Activated T-helper 1 cell treated with Interleukin-2 at 50 U/mL for 16 hours (primary cell): ENCODE data around the gene ECM2.

Experiments
- DNase-seq: peaks from one replicate; pipeline ENCODE4 v3.0.0-alpha.2; 2020; ENCODE audit warnings: low read depth

The ECM2 gene

GRCh38 chr9:92527832-92528521 lies 7.8 kb downstream of the ECM2 start:
- no peak for DNase-seq

- DNase-seq = no peak
These were observed 8.4 kb downstream of the ECM2 start for GRCh38 chr9:92527291-92527828.

DNA sequence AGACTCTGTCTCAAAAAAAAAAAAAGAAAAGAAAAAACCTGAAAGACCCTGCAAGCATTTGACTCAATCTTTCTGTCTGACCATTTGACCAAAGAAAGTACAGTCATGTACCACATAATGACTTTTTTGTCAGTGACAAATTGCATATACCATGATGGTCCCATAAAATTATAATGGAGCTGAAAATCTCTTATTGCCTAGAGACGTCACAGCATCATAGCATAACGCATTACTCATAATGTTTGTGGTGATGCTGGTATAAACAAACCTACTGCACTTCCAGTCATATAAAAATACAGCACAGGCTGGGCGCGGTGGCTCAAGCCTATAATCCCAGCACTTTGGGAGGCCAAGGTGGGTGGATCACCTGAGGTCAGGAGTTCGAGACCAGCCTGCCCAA lies 10.5 kb downstream of the ECM2 start:
- no peak for DNase-seq

DNA sequence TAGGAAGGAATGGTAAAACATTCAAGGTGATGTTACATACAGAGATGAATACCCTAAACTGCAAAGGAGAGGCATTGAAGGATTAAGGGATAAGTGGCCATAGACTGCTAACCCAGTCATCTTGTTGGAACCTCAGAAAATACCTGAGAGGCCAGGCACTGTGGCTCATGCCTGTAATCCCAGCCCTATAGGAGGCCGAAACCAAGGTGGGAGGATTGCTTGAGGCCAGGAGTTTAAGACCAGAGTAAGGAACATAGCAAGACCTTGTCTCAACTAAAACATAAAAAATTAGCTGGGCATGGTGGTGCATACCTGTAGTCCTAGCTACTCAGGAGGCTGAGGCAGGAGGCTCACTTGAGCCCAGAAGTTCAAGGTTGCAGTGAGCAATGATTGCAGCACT lies 10.9 kb downstream of the ECM2 start:
- no peak for DNase-seq

GRCh38 chr9:92522983-92523970 lies 12.5 kb downstream of the ECM2 start:
- no peak for DNase-seq

DNA sequence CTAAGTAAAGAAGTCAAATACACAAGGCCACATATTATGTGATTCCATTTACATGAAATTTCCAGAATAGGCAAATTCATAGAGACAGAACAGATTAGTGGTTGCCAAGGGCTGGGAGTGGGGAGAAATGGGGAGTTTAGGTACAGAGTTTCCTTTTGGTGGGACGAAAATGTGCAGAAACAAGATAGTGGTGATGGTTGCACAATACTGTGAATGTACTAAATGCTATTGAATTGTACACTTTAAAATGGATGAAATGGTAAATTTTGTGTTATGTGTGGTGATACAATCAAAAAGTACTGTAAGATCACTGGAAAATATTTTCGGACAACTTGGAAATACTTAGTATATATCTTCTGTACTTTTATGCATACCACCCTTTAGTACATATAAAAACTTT lies 15.0 kb downstream of the ECM2 start:
- DNase-seq = no peak

- no peak for DNase-seq
These were observed 17.6 kb downstream of the ECM2 start for GRCh38 chr9:92518199-92518598.

DNA sequence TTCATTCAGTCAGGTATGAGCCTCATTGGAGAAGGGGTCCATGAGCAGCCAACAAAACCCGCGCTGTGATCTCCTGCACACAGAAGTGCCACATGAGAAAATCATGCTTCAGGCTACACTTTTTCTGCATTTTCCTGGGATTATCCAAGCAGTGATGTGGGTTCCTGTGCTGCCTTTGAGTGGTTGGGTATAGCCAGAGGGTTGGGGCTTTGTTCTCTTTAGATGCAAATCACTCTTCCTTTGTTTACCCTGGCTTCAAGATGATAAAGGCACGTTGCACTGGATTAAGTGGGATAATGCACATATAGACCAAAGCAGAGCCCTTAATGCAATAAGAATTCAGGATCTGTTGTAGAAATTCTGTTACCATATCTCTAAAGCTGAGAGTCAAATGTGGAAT lies 18.7 kb downstream of the ECM2 start:
- no peak for DNase-seq

GRCh38 chr9:92516521-92516920 lies 19.3 kb downstream of the ECM2 start:
- DNase-seq = no peak

GRCh38 chr9:92514635-92515034 lies 21.2 kb downstream of the ECM2 start:
- no peak for DNase-seq

GRCh38 chr9:92513349-92513748 lies 22.4 kb downstream of the ECM2 start:
- DNase-seq = no peak

DNA sequence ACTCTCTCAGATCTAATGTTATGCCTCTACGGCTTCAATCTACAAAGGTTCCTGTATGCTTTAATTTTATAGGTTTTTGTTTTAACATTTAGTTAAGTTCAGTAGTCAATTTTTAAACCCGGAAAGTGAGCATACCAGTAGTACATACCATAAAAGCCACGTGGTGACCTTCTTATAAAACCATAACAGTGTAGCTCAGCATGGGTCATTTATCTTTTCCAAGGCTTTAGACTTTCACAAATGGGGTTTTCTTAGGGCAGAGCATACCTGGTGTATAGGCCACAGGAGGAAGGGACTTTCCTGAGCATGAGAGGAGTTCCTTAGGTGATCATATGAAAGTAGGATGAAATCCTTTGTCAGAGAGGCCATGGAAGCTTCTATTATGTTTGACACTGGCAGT lies 23.2 kb downstream of the ECM2 start:
- no peak for DNase-seq

GRCh38 chr9:92510747-92511146 lies 25.0 kb downstream of the ECM2 start:
- no peak for DNase-seq

GRCh38 chr9:92509050-92509449 lies 26.7 kb downstream of the ECM2 start:
- DNase-seq = no peak

GRCh38 chr9:92508018-92508820 lies 27.6 kb downstream of the ECM2 start:
- DNase-seq = no peak

- no peak for DNase-seq
These were observed 28.3 kb downstream of the ECM2 start for GRCh38 chr9:92507496-92507895.

DNA sequence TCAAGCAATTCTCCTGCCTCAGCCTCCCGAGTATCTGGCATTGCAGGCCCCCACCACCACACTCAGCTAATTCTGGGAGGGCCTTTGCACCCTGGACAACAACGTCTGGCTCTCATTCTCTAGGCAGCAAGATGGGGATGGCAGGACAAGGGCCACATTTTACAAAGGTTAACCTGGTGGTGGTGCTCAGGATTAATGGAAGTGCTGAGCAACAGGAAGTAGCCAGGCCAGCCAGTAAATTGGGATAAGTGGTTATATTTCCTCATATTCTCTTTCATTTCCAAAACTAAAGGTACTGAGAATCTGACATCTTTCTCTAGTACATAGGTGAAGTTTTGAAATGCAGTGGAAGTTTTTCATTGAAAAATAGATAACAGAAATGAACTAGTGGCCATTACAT lies 28.8 kb downstream of the ECM2 start:
- no peak for DNase-seq

DNA sequence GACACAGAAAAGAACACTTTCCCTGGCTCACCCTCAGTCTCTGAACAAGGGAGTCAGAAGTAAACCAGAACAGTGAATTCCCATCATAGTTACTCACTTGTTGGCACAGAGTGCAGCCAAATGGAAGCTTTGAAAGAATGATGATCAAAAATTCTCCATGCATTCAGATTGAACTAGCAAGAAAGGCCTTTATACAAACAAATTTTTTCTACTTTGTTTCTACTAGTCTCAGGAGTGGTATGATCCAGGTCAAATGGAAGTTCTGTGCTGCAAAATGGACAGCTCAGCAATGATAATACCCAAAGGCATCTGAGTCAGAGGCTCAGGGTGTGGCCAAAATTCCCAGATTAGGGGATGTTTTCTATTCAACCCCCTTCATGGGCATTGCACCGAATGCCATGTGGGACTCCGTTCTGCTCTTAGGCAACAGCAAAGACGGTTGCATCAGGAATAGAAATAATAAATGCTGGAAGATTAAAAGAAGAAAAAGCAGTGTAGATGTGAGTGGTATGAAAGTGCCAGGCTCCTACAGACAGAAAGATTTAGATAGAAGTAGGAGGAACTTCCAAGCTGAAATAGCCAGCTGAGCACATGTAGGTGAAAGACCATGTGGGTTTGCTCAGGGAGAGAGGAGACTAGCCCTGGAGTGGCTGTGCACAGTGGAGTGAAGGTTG lies 29.5 kb downstream of the ECM2 start:
- no peak for DNase-seq

GRCh38 chr9:92504881-92505280 lies 30.9 kb downstream of the ECM2 start:
- DNase-seq = no peak

DNA sequence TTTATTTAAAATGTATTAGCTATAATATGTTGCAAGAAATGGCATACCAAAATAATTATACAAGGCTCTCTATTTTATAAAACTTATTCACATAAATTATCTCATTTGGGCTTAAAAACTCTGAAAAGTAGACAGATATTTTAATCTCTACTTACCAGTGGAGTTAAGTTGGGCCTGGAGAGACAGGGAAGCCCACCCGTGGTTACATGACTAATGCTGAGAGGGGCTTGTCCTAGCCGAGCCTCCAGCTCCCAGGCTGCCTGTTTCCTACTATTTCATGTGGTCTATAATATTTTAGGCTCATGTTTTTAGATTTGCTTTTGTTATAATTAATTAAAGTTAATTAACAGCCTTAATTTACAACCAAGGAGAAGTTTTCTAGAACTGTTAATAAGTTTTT lies 32.6 kb downstream of the ECM2 start:
- DNase-seq = no peak

GRCh38 chr9:92501671-92502393 lies 34.0 kb downstream of the ECM2 start:
- no peak for DNase-seq
